NCI-H526 treated with DMSO at 0.1 percent for 48 hours (cell line): ENCODE measurements around the gene STX8.
"Not testable (repeated sequence)": the region's sequence is repeated elsewhere in the genome, so short reads cannot be mapped to it uniquely, and the experiment has no call there.

Experiments
- DNase-seq: peaks from one replicate; lab custom pipeline; 2025; lab: John Stamatoyannopoulos, UW

The STX8 gene

DNA sequence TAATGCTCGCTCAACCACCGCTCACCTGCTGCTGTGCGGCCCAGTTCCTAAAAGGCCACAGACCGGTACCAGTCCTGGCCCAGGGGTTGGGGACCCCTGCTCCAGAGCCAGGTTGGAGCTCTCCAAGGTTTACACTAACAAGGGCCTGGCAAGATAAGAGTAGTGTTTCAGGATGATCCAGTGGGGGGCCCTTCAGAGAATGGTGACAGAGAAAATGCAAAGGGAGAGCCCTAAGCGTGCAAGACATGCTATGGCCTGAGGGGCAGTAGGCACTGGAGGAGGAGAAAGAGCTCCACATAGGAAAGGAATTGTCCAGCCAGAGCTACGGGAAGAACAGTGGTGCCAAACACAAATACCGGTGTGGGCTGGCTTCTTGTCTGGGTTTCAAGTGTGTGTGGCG lies 233.4 kb downstream of the STX8 start:
- no peak for DNase-seq

DNA sequence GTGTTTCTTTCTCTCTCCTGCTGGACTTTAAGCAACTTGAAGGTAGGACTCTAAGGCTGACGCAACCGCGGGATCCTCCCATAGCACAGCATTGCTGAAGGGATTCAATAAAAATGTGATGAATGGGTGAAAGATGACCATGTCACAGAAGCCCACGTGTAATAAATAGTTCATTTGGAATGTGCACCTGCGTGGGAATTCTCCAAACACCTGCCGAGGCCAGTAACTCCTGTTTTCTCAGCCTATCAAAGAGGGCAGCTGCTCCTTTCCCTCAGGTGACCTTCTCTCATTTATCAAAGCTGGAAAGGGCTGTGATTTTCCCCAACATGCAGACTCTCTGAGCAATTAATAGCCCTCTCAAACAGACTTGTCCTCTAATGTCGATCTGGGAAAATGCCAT lies 235.7 kb downstream of the STX8 start:
- DNase-seq = no peak

DNA sequence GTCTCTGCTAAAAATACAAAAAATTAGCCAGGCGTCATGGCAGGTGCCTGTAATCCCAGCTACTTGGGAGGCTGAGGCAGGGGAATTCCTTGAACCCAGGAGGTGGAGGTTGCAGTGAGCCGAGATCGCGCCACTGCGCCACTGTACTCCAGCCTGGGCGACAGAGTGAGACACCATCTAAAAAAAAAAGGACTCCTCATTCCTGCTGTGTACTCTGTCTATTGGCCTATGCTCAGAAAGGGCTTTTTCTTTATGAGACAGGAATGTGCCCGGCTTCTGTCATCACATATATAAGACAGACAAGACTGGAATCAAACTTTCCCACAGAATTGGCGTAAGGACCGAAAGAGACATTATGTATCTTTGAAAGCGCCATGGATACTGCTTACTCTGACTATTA lies 236.1 kb downstream of the STX8 start:
- DNase-seq = not testable (repeated sequence)

DNA sequence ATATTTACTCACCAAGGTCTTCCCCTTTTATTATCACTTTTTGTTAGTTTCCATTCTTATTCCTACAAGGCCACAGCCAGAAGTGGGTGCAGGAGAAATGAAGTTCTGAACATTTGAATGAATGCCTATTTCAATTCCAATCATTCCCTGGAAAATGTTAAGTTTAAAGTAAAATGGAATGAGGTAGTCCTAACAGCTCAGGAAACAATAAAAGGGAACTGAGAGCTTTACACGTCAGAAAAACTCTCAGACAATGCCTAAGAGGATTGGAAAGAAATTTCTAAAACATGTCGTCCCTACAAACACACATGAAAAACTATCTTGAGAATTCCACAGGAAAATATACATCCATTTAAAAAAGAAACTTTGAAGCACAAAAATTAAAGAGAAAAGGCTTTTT lies 238.8 kb downstream of the STX8 start:
- no peak for DNase-seq

DNA sequence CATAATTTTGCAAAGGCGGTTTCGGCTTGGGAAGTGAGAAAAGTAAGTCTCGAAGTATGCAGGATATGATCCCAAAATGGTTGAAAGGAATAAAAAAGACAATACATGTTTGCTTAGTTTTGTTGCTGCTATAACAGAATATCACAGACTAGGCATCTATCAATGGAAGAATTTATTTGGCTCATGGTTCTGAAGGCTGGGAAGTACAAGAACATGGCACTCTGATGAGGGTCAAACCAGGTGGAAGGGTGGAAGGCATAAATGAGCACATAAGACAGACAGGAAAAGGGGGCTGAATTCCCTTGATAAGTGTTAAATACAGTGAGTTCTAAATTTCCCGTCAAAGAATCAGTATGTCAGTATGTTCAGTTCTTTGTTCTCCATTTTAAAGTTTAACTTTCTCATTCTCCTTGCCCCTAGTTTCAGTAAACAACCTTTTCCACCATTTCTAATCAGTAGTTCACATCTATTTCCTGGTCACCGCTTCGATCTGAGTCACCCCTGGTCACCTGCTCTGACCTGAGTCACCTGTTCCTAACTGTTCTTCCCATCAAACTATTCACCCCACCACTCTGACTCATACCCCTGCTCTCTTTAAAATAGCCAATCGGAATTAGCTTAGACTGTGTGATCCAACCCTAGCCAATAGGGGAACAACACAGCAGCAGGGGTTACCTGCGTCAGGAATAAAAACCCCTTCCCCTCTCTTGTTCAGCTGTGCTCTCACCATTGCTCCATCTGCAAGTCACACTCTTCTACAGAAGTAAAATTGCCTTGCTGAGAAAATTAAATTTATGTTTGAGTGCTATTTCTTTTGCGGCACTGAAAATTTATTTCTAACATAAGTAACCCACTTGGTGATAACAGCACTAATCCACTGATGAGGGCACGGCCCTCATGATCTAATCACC lies 240.8 kb downstream of the STX8 start:
- no peak for DNase-seq

DNA sequence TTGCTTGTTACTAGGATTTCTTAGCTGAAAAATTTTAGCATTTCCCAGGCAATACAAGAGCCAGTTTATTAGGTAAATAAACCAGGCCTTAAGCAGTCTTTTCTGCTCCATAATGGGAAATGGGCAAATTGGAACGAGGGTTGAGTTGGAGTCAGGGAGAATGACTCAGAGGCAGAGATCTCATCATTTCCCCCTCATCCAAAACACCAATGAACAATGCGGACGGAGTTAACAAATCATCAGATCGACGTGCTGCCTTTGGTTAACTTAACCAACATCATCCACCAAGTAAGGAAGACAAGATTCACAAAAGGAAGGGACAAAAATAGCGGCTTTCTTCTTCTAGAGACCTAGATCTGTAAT lies 243.5 kb downstream of the STX8 start:
- no peak for DNase-seq

DNA sequence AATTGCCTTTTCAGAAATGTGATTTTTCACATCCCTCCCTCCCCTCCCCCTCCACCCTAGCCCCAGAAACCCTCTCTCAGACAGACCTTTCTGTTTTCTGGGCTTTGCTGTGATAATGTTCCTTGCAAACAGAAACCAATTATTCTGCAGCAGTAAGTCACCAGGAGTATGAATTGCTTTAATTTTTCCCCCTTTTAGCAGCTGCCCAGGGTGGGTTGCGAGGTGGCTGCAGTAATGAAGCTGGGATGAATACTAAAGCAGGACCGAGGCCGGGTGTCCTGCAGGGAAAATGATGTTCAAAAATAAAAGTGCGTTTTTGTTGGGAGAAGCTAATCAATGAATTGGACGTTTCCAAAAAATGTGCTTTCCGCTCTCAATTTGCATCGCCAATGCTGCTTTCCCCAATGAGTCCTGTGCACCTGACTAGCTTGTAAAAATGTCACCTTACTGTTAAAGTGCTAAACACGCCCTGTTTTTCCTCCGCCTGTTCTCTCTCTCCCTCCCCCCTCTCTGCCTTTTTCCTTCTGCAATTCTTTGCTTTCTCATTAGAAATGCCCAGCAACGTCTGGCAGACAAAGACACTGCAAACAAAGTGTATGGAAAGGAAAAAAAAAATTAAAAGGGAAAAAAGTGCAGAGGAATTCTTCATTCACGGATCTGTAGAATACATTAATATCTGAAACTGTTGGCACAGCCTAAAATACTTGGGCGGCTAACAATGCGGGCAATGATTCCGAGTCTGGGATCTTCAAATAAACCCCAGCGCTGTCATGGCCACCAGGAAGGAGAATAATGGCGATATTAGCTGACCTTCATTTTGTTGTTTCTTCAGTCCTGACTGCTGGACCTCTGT lies 244.1 kb downstream of the STX8 start:
- no peak for DNase-seq

DNA sequence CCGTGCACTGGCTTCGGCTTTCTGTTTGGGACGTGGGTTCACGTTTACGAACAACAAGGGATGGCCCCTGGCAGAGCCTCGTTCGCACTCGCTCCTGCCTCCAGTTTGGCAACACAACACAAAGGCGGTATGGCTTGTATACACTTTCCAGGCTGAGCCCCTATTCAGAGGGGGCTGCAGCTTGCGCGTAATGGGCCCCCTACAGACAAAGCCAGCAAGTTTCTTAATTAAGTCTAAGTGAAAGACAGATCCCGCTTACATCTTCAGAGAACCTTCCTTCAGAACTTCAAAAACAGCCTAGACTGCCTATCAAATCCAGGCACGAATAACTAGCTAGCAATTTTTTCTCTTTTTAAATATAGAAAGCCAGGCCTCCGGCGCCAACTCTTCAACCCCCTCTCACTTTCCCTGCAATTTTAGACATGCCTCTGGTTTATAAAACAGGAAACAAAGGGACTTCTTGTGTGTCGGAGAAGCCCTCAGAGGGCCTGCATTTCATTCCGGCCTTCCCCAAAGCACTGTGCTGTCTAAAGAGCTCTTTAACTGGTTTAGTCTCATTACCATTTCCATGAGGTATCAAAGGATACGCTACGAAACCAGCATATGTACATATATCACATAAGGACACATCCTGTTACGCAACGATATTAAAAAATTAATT lies 244.9 kb downstream of the STX8 start:
- DNase-seq = no peak

DNA sequence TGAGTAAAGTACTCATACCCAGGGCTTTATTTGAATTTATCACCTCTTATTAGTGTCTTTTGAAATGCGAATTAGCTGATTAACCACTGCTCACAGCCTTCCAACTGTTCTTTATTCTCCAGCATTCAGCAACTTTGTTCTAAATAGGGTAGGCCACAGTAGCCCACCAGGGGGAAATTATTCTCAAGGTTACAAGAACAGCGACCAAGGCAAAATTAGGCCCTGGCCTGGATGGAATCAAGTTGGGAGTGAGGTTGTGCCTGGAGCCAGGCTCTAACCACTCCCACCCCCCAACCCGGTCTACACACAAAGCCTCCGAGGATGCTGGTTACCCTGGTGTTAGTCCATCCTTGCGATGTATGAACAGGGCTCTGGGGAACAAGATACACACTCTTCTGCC lies 245.5 kb downstream of the STX8 start:
- no peak for DNase-seq

DNA sequence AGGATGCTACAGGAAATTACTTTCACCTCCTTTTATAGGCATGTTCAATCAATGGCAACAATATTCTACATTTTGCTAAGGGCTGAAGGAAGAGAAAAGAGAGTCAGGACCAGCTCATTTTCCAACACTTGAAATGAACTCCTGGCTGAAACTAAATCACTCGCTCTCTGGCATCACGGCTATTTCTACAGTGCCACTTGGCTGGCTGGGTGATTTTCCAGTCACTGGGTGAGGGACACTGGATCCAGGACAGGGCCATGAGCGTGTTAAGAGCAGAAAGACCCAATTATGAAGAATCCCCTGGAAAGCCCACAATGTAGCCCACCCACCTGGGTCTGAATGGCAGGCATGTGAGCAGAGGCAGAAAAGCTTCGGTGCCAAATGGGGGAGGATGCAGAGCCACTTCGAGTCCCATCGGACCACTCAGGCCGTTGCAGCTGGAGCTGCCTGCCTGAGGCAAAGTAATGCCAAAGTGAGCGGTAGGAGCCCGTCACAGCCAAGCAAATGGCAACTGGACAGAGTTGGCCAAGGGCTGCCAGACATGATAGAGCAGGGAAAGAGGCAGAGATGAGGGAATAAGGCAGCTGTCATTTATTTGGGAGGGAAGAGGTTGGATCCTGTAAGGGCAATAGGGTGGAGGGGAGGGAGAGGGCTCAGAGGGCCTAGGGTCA lies 246.2 kb downstream of the STX8 start:
- DNase-seq = no peak

DNA sequence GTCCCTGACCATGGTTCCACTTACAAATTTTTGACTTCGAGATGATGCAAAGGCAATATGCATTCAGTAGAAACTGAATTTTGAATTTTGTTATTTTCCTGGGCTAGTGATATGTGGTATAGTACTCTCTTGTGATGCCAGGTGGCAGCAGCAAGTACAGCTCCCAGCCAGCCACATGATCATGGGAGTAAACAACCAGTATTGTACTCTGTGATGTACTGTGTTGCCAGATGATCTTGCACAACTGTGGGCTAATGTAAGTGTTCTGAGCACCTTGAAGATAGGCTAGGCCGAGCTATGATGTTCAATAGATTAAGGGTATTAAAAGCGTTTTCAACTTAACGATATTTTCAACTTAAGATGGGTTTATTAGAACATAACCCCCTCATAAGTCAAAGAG lies 250.8 kb downstream of the STX8 start:
- no peak for DNase-seq

DNA sequence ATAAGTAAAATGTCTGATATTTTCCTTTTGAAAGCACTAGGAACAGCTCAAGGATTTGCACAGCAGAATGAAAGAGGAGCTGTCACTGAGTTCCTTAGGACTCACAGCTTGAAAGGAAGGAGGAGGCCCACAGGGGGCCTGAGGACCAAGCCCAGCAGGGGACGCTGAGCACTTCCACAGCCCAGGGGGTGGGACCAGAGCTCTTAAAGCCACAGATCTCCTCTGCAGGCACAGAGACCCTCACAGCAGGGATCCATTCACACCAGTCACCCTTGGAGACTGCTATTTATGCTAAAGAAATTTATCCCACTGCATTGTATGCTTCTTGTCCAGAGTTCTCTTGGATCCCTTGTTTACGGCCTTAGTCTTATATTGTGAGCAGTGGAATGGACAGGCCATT lies 253.3 kb downstream of the STX8 start:
- no peak for DNase-seq

DNA sequence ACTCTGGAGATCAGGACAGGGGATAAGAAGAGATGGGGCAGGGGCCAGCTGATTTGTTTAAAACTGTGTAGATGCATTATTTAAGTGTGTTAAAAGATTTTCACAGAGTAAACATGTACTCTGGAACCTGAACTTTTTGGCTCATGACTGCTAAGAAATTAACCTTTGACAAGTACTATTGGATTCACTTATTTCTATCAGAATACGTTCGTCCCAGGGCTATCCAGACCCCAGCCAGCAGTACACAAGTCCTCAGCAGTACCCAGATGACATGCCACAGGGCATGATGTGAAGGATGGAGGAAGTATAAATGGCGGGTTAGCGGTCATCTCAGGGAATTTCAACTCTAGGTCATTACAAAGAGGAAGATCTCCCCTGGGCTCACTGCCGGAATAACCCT lies 253.7 kb downstream of the STX8 start:
- DNase-seq = no peak

DNA sequence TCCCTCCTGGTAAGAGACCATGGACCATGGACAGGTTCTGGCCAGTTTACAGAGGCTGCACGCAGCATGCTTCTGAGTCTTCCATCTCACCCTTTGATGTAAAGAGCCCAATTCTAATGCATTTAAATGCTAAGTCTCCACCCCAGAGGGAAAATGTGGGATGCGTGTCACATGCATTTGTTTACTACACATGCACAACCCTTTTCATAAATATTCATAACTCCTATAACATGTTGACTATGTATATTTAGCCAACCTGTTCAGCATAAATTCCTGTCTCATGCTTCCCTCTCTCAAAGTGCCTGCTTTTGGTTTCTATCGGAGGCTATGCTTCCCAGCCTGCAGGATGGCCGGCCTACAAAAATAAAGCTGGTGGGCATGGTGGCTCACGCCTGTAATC lies 260.3 kb downstream of the STX8 start:
- no peak for DNase-seq

DNA sequence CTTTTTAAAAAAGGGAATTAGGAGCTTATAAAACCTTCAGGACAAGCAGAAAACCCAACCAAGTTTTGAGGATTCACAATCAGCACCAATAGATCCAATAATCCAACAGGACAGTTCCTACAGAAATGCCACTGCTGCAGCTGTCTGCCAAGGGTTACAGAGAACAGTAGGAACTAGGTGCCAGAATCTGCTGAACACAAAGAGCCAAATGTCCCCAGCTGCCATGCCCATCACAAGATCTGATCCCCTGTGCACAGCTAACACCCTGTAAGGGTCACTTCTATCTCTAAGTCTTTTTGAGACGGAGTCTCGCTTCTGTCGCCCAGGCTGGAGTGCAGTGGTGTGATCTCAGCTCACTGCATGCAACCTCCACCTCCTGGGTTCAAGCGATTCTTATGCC lies 262.3 kb downstream of the STX8 start:
- no peak for DNase-seq

DNA sequence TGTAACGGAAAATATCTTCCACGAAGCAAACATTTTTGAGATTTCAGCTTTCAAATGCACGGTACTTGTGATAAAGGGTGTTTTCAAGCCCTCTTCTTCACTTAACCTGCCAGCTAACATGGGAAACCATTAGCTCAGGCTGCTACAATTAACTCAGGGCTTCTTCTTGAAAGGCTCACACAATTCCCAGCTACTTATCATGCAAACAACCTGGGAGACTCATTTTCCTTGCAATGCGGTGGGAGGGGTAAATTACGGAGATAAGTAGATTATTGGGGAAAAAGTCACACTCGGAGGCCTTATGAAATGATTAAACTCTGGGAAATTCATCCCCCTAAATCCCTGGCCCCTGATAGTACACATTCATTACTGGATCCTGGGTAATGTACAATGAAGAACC lies 266.4 kb downstream of the STX8 start:
- DNase-seq = no peak

DNA sequence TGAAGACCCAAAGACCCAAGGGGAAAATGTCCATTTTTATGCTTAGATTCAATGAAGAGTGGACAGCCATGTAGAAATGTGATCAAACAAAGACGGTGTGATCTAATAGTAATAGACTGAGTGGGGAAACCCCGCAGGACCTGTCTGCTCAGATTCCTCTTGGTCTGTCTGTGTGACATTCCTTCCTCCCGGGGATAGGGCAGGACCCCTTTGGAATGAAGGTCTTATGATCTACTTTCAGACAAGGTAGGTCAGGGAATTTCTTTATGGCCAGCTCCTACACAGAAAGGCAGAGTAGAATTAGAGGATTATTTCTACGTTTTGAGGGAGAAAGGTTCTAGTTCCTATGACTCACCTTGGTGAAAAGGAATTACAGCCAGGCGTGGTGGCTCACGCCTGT lies 267.6 kb downstream of the STX8 start:
- no peak for DNase-seq

DNA sequence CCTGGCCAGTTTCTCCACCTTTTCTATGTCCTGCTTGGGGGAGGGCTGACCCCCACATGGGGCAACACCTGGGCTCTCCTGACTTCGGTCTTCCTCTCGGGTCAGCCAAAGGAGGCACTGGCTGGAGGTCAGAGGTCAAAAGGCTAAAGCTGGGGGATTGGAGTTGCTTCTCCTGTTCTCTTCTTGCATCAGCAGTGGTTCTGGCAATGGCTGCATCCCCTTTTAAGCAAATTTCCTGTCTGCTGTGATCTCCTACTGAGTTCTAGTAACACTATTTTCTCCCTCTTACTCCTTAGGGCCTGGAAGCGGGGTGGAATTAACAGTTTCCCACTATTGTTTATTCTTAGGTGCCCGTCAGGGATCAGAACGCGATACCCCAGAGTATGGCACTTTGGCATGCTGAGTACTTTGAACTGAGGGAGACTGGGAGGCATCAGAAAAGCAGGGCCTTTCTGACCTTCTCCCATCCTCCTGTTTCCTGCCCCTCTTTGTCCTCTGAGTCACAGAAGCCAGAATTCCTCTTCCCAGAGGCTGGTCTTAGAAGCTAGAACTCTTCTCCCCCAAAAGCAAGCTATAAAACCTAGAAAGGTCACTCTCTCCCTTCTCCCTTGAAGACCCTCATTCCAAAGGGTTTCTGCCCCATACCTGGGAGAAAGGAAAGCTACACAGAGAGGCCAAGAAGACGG lies 268.2 kb downstream of the STX8 start:
- no peak for DNase-seq

DNA sequence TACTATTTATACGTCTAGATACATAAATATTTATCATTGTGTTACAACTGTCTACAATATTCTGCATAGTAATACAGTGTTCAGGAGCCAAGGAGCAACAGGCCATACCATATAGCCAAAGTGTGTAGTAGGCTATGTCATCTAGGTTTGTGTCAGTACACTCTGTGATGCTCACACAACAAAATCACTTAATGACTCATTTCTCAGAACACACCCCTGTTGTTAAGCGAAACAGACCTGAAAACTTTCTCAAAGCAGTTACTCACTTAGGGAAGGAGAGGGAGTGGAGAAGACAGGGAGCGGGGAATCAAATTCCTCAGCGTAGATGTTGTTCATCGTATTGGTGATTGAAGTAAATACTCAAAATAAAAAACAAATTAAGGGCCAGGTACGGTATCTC lies 269.5 kb downstream of the STX8 start:
- DNase-seq = no peak

DNA sequence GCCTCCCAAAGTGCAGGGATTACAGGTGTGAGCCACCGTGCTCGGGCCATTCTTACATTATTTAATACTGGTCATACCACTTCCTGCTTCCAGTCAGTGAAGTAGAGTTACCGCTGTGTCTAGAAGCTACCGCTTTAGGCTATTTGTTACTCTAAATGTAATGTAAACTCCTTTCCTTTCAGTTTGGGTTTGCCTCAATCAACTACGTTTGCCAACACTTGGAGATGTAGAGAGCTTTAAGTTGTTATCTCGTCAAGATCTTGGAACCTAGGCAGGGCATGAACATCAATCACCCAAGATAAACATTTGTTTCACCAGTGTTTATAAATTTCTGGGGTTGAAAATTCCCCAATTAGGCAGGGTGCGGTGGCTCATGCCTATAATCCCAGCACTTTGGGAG lies 275.9 kb downstream of the STX8 start:
- DNase-seq = no peak

DNA sequence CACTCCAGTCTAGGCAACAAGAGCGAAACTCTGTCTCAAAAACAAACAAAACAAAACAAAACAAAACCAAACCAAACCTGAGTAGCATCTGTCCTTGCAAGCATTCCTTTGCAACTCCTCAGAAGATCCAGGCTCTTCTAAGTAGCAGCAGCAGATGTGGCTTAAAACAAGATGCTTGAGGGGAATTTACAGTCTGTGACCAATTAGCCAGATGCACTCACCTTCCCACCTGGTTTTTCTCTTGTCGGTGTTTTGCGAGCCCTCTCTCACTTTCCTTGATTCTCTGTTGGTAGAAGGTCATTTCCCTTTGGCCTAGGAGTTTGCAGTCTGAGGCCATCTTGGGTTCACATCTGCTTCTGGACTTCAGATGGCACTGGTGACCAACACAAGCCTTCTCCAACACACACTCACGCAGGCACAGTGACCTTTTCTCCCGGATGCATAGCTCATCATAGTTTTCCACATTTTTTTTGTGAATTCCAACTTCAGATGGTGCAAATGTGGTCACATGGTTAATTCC lies 276.8 kb downstream of the STX8 start:
- no peak for DNase-seq
